AG08395 (cell line): ENCODE results near the gene SCN2B.
A peak's percentile ranks its signal among the peaks of the same experiment; 100 is the strongest.
"Not testable (repeated sequence)": the region's sequence is repeated elsewhere in the genome, so short reads cannot be mapped to it uniquely, and the experiment has no call there.

Experiments
- DNase-seq: peaks from one replicate; pipeline ENCODE4 v3.0.0; 2012; ENCODE audit warnings: mixed read lengths, low spot score

The SCN2B gene

GRCh38 chr11:118206391-118207031 is 30.1 kb upstream of the SCN2B start:
- no peak for DNase-seq

GRCh38 chr11:118205606-118206378 is 29.4 kb upstream of the SCN2B start:
- no peak for DNase-seq

- DNase-seq = no peak
Observed at GRCh38 chr11:118202599-118203422, 26.4 kb upstream of the SCN2B start.

- no peak for DNase-seq
Observed at GRCh38 chr11:118201966-118202365, 25.5 kb upstream of the SCN2B start.

GRCh38 chr11:118200901-118201680 is 24.7 kb upstream of the SCN2B start:
- no peak for DNase-seq

GRCh38 chr11:118200497-118200896 is 24.1 kb upstream of the SCN2B start:
- no peak for DNase-seq

GRCh38 chr11:118199135-118199534 is 22.7 kb upstream of the SCN2B start:
- no peak for DNase-seq

GRCh38 chr11:118198370-118198769 is 21.9 kb upstream of the SCN2B start:
- peak; percentile 73 for DNase-seq

GRCh38 chr11:118194835-118195627 is 18.6 kb upstream of the SCN2B start:
- peak; percentile 92 for DNase-seq

- no peak for DNase-seq
Observed at GRCh38 chr11:118193910-118194566, 17.6 kb upstream of the SCN2B start.

- not testable (repeated sequence) for DNase-seq
Observed at GRCh38 chr11:118192817-118193216, 16.4 kb upstream of the SCN2B start.

- not testable (repeated sequence) for DNase-seq
Observed at GRCh38 chr11:118190942-118191506, 14.6 kb upstream of the SCN2B start.

GRCh38 chr11:118186346-118187107 is 10.1 kb upstream of the SCN2B start:
- no peak for DNase-seq

GRCh38 chr11:118184784-118185579 is 8.5 kb upstream of the SCN2B start:
- no peak for DNase-seq

GRCh38 chr11:118183691-118184090 is 7.3 kb upstream of the SCN2B start:
- DNase-seq = not testable (repeated sequence)

GRCh38 chr11:118180300-118180703 is 3.9 kb upstream of the SCN2B start:
- peak; percentile 48 for DNase-seq

- no peak for DNase-seq
Observed at GRCh38 chr11:118176778-118177134, 317 bp upstream of the SCN2B start.
